ENCODE data around the gene MEX3B.

MEX3B gene

DNA sequence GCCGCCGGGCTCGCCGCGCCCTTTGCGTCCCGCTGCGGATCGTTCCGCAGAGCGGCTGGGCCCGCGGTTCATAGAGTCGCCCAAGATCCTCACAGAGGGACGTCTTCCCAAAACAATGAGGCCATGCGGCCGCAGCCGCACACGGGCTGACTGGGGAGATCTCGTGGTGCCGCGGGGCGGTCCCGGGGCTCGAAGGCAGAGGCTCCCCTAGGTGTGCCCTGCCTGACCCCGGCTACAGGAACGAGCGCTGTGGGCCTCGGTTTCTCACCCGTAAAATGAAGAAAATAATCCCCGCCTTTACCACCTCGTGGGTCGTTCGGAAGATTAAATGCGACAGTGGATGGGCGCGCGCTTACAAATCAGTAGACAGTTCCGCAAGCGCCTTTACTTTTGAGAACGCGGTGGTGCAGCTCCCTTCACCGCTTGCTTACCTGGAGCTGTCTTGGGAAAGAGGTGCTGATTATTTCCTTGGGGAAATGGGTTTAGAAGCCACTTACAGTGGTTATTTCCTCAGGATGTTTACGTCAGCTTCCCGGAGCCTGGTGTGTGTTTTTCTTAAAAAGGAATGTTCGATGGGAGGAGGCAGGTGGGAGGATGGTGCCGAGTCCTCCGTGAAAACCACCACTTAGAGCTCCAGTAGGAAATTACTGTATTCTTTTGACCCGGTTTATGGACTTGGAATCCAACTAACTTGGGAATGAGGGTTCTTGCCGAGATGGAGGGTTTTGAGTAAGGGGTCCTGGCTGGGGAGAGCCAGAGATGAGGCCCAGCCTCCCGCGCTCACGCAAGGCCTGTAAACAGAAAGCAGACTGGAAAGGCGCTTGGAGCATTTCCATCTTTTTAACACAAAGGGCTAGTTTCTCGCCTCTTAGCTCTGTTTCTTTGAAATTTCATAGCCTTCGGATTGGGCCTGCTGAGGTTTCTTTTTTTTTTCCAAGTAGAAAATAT lies 1.9 kb upstream of the MEX3B start:
- TF ChIP-seq, protein P1, sequence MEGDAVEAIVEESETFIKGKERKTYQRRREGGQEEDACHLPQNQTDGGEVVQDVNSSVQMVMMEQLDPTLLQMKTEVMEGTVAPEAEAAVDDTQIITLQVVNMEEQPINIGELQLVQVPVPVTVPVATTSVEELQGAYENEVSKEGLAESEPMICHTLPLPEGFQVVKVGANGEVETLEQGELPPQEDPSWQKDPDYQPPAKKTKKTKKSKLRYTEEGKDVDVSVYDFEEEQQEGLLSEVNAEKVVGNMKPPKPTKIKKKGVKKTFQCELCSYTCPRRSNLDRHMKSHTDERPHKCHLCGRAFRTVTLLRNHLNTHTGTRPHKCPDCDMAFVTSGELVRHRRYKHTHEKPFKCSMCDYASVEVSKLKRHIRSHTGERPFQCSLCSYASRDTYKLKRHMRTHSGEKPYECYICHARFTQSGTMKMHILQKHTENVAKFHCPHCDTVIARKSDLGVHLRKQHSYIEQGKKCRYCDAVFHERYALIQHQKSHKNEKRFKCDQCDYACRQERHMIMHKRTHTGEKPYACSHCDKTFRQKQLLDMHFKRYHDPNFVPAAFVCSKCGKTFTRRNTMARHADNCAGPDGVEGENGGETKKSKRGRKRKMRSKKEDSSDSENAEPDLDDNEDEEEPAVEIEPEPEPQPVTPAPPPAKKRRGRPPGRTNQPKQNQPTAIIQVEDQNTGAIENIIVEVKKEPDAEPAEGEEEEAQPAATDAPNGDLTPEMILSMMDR (IDR thresholded peaks at IDR 0.05; ENCODE audit: insufficient read depth, low read length, poor library complexity, severe bottlenecking) = no peak
- peak overlapping the region; percentile 53 for H3K4me3 ChIP-seq (replicated peaks; ENCODE audit: low read depth, low read length)
- peaks cover 3% of the 10 kb centered on the region for H3K27me3 ChIP-seq (replicated peaks; ENCODE audit: control insufficient read depth, insufficient read depth, low read length)
- H3K36me3 ChIP-seq (ENCODE audit: control insufficient read depth, insufficient read depth, low read length) = no peaks in the 10 kb centered on the region
- no peak for DNase-seq (ENCODE audit: extremely low read depth, insufficient read length)

DNA sequence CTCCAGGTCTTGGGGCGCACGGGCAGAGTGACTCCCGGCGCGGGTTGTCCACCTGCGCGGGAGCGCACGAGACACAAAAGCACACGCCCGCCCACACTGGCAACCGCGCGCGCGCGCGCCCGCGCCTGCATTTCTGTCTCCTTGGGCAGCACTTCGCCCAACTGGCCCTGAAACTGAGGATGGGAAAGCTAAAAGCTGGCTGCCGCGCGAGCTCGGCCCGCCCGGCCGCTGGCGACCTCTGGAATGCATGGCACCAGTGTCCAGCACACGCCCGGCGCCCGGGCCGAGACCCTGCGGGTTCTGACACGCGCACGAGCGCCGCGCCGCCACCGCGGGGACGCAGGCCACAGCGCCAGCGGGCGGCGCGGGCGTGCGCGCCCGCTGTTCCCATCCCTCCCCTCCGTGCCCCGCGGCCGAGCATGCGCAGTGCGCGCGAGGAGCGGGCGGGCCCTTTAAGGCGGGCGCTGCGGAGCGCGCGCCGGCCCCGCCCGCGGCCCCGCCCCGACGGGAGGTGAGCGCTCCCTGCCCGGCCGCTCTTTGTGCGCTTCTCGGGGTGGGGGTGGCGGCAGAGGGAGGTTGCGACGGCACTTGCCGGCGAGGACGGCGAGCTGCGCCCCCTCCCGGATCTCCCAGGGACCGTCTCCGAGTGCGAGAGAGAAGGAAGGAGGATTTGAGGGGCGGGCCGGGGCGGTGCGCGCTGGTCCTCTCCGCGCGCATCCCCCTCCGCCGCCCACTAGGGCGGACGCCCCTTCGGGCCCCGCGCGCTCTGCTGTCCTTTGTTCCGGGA lies 1.0 kb upstream of the MEX3B start:
- TF ChIP-seq, protein P1 (IDR thresholded peaks at IDR 0.05; ENCODE audit: insufficient read depth, low read length, poor library complexity, severe bottlenecking) = peak; percentile 37
- DNase-seq (ENCODE audit: extremely low read depth, insufficient read length) = peak; percentile 93
- H3K4me3 ChIP-seq (replicated peaks; ENCODE audit: low read depth, low read length) = peak overlapping the region; percentile 79
- peaks cover 3% of the 10 kb centered on the region for H3K27me3 ChIP-seq (replicated peaks; ENCODE audit: control insufficient read depth, insufficient read depth, low read length)
- H3K36me3 ChIP-seq (ENCODE audit: control insufficient read depth, insufficient read depth, low read length) = no peaks in the 10 kb centered on the region

DNA sequence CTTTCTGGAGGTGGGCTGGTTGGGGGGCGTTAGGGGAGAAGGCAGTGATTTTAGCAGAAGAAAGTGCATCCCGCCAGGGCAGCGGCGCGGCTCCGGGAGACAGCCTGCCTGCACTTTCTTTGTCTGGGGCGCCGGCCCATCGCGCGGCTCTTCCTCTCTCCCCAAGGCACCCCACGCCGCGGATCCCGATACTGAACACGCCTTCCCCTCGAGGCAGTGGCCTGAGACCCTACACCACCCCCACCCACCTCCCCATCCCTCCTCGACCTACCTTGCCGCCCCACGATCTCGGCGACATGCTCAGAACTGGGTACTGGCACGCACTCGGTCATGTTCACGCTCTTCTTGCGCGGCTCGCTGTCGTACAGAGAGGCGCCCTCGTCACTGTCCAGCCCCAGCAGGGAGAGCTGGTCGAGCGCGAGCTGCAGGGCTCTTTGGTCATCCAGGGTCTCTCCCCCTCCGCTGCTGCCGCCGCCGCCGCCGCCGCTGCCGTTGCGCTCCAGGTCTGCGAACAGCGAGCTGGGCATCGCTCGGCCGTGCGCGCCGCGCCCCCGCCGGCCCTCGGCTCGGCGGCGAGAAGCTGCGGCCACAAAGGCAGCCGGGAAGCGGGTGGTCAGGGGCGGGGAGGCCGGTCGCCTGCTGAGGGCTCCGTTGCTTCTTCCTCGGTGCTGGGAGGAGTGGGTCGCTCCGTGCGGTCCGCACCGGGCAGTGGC lies 483 bp downstream of the MEX3B start:
- DNase-seq (ENCODE audit: extremely low read depth, insufficient read length) = peak; percentile 48
- Histone ChIP-seq H3K4me3 (replicated peaks; ENCODE audit: low read depth, low read length) (peak overlapping the region; percentile 79), H3K36me3 (ENCODE audit: control insufficient read depth, insufficient read depth, low read length) (no peaks in the 10 kb centered on the region), H3K27me3 (replicated peaks; ENCODE audit: control insufficient read depth, insufficient read depth, low read length) (peaks cover 3% of the 10 kb centered on the region)
- TF ChIP-seq, protein P1 (IDR thresholded peaks at IDR 0.05; ENCODE audit: insufficient read depth, low read length, poor library complexity, severe bottlenecking) = no peak

DNA sequence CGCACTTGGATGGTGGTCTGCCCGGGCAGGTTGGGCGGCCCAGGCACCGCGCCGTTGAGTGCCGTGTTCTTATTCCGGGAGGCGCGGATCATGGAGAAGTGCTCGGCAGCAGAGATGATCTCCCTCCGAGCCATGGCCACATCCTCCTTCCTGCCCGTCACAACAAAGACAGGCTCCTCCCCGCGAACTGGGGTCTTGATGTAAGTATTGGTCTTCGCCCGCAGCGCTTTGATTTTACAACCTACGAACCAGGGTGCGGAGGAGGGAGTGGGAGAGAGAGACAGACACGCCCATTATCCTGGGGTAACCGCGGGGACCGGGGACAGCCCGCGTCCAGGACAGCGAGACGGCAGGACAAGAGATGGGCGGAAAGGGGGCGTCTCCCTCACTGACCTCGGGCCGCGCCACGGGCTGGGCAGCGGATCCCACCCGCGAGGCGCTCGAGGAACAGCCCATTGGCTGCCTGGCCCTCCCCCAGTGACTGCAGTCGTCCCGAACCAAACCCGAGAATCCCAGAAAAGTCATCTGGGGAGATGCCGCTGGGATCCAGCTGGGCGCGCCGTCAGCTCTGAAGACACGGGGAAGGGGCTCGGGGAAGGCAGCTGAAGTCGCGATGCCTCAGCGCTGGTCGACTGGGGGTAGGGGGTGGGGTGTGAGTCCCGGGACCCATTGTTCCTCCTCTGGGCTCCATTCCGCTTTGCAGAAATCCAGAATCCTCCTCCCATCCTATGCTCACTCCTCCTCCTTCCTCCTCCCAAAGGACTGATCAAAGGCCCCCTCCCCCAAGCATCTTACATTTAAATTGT lies 1.2 kb downstream of the MEX3B start:
- peaks cover 3% of the 10 kb centered on the region for H3K27me3 ChIP-seq (replicated peaks; ENCODE audit: control insufficient read depth, insufficient read depth, low read length)
- DNase-seq (ENCODE audit: extremely low read depth, insufficient read length) = peak; percentile 19
- TF ChIP-seq, protein P1 (IDR thresholded peaks at IDR 0.05; ENCODE audit: insufficient read depth, low read length, poor library complexity, severe bottlenecking) = no peak
- peak overlapping the region; percentile 79 for H3K4me3 ChIP-seq (replicated peaks; ENCODE audit: low read depth, low read length)
- H3K36me3 ChIP-seq (ENCODE audit: control insufficient read depth, insufficient read depth, low read length) = no peaks in the 10 kb centered on the region
